ENCODE results near the gene SLC18A3. TPM values are rescaled to one million over a fixed set of nuclear protein-coding genes. Genes with fewer than 3 reads are reported as not detected.

SLC18A3 gene
- total and polyA plus RNA-seq, 2 experiments from 2014 or later, result 1.4 to 4.3 TPM

GRCh38 chr10:49602380-49603023 lies 7.6 kb upstream of the SLC18A3 start:
- peaks cover 25% of the 10 kb centered on the region for H3K27me3 ChIP-seq
- no peak overlapping the region for H3K27ac ChIP-seq
- H3K4me3 ChIP-seq, result no peak overlapping the region
- no peak overlapping the region for H3K4me2 ChIP-seq
- H3K9me3 ChIP-seq (ENCODE audit: low read depth), result no peaks in the 10 kb centered on the region
- H3K36me3 ChIP-seq (replicated peaks; ENCODE audit: insufficient read depth, low read depth), result no peaks in the 10 kb centered on the region
- no peaks in the 10 kb centered on the region for H4K20me1 ChIP-seq (ENCODE audit: insufficient read depth, poor library complexity, severe bottlenecking)
- H3K79me2 ChIP-seq, result no peaks in the 10 kb centered on the region
- no peaks in the 10 kb centered on the region for H3K9me2 ChIP-seq (replicated peaks; ENCODE audit: insufficient read depth)
- TF ChIP-seq EZH2 (IDR thresholded peaks at IDR 0.05; ENCODE audit: borderline replicate concordance) (no peak), CTCF (IDR thresholded peaks at IDR 0.05; ENCODE audit: poor library complexity) (no peak), EZH2phosphoT487 (IDR thresholded peaks at IDR 0.05; ENCODE audit: low read depth, severe bottlenecking, unreplicated experiment) (no peak)
- H2AFZ ChIP-seq, result no peak overlapping the region
- no peak for DNase-seq (ENCODE audit: low spot score)
- H3K4me1 ChIP-seq (ENCODE audit: insufficient read depth), result no peaks in the 10 kb centered on the region
- 74% methylated on average over 2 of the region's 2 CpGs for WGBS (ENCODE audit: low lambda C conversion rate, missing lambda C conversion rate)

GRCh38 chr10:49605216-49605938 lies 4.7 kb upstream of the SLC18A3 start:
- H3K79me2 ChIP-seq, result no peaks in the 10 kb centered on the region
- no peak overlapping the region for H3K4me3 ChIP-seq
- H3K27ac ChIP-seq, result no peak overlapping the region
- DNase-seq (ENCODE audit: low spot score), result no peak
- H4K20me1 ChIP-seq (ENCODE audit: insufficient read depth, poor library complexity, severe bottlenecking), result no peaks in the 10 kb centered on the region
- H3K9me2 ChIP-seq (replicated peaks; ENCODE audit: insufficient read depth), result no peaks in the 10 kb centered on the region
- H3K9me3 ChIP-seq (ENCODE audit: low read depth), result no peaks in the 10 kb centered on the region
- no peak overlapping the region for H2AFZ ChIP-seq
- H3K27me3 ChIP-seq, result peaks cover 53% of the 10 kb centered on the region
- H3K4me1 ChIP-seq (ENCODE audit: insufficient read depth), result no peaks in the 10 kb centered on the region
- TF ChIP-seq EZH2phosphoT487 (IDR thresholded peaks at IDR 0.05; ENCODE audit: low read depth, severe bottlenecking, unreplicated experiment) (no peak), EZH2 (IDR thresholded peaks at IDR 0.05; ENCODE audit: borderline replicate concordance) (no peak), CTCF (IDR thresholded peaks at IDR 0.05; ENCODE audit: poor library complexity) (no peak)
- no peaks in the 10 kb centered on the region for H3K36me3 ChIP-seq (replicated peaks; ENCODE audit: insufficient read depth, low read depth)
- 73% methylated on average over 6 of the region's 6 CpGs for WGBS (ENCODE audit: low lambda C conversion rate, missing lambda C conversion rate)
- H3K4me2 ChIP-seq, result no peak overlapping the region

- no peak overlapping the region for H3K4me2 ChIP-seq
- H3K4me1 ChIP-seq (ENCODE audit: insufficient read depth), result peaks cover 6% of the 10 kb centered on the region
- H4K20me1 ChIP-seq (ENCODE audit: insufficient read depth, poor library complexity, severe bottlenecking), result no peaks in the 10 kb centered on the region
- no peaks in the 10 kb centered on the region for H3K36me3 ChIP-seq (replicated peaks; ENCODE audit: insufficient read depth, low read depth)
- TF ChIP-seq EZH2phosphoT487 (IDR thresholded peaks at IDR 0.05; ENCODE audit: low read depth, severe bottlenecking, unreplicated experiment) (no peak), CTCF (IDR thresholded peaks at IDR 0.05; ENCODE audit: poor library complexity) (no peak), EZH2 (IDR thresholded peaks at IDR 0.05; ENCODE audit: borderline replicate concordance) (no peak)
- H3K4me3 ChIP-seq, result no peak overlapping the region
- H3K27ac ChIP-seq, result no peak overlapping the region
- H3K27me3 ChIP-seq, result peaks cover 60% of the 10 kb centered on the region
- H3K79me2 ChIP-seq, result no peaks in the 10 kb centered on the region
- H3K9me3 ChIP-seq (ENCODE audit: low read depth), result no peaks in the 10 kb centered on the region
- no peak for DNase-seq (ENCODE audit: low spot score)
- no peaks in the 10 kb centered on the region for H3K9me2 ChIP-seq (replicated peaks; ENCODE audit: insufficient read depth)
- no peak overlapping the region for H2AFZ ChIP-seq
- WGBS (ENCODE audit: low lambda C conversion rate, missing lambda C conversion rate), result 59% methylated on average over 3 of the region's 3 CpGs
These were observed 4.1 kb upstream of the SLC18A3 start for GRCh38 chr10:49605939-49606509.
